Activated T-cell treated with anti-CD3 and anti-CD28 coated beads, Interleukin-2, amount 50 U/mL, for 72 hours (primary cell): Measurements from ENCODE around the gene UQCRC2. TPM values are rescaled to one million over a fixed set of nuclear protein-coding genes. Genes with fewer than 3 reads are reported as not detected.

Source experiments
- ATAC-seq, 2 donors: fragments of 150-1000 bp; cut with Tn5 transposase; replicated peaks in 1 of 2; 2 replicates each; pipeline ENCODE4 v1.10.0; 2021; ENCODE audit warnings: moderate library complexity in 2 of 2, mild to moderate bottlenecking in 1 of 2
- DNase-seq, 2 donors: peaks; one replicate each; pipeline ENCODE4 v3.0.0; 2021 to 2022; ENCODE audit warnings: mixed read lengths in 1 of 2
- H3K27ac Mint-ChIP-seq: one replicate; pipeline ENCODE4 v1.8.0; 2022; ENCODE audit warnings: mild to moderate bottlenecking, moderate library complexity, mixed read lengths
- H3K27me3 Mint-ChIP-seq: one replicate; pipeline ENCODE4 v1.8.0; 2022; ENCODE audit warnings: low read depth, mixed read lengths
- H3K36me3 Mint-ChIP-seq, 2 donors: one replicate each; pipeline ENCODE4 v1.8.0; 2022; ENCODE audit warnings: mixed read lengths in 2 of 2, mild to moderate bottlenecking in 1 of 2; ENCODE audit not compliant: insufficient read depth in 2 of 2
- H3K4me1 Mint-ChIP-seq: one replicate; pipeline ENCODE4 v1.8.0; 2022; ENCODE audit warnings: low read depth, mixed read lengths
- H3K4me3 Mint-ChIP-seq, 2 donors: one replicate each; pipeline ENCODE4 v1.8.0; 2022; ENCODE audit warnings: mild to moderate bottlenecking in 2 of 2, mixed read lengths in 2 of 2, moderate library complexity in 2 of 2
- H3K9me3 Mint-ChIP-seq, 2 donors: one replicate each; pipeline ENCODE4 v1.8.0; 2022; ENCODE audit warnings: mixed read lengths in 2 of 2
- total RNA-seq, 2 donors: library from RNA; stranded (reverse); gene quantifications; one replicate each; pipeline ENCODE4 v1.2.3, GENCODE V29; 2022

The UQCRC2 gene
- total RNA-seq, 2 donors from 2014 or later, result 277 to 309 TPM

DNA sequence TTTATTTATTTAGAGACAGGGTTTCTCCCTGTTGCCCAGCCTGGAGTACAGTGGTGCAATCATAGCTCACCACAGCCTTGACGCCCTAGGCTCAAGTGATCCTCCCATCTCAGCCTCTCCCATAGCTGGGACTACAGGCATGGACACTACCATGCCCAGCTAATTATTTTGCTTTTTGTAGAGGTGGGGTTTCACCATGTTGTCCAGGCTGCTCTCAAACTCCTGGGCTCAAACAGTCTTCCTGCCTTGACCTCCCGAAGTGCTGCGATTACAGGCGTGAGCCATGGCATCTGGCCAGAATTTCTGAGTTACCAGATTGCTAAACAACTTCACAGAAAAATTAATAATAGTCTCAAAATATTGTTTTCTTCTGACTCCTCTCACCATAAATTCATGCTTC lies 76.5 kb downstream of the UQCRC2 start:
- Mint-ChIP-seq H3K36me3 (peaks cover 0 to 3% of the 10 kb centered on the region in 2 donors), H3K9me3 (no peaks in the 10 kb centered on the region), H3K4me1 (peaks cover 25% of the 10 kb centered on the region), H3K4me3 (no peak overlapping the region), H3K27me3 (no peaks in the 10 kb centered on the region), H3K27ac (no peak overlapping the region)
- ATAC-seq (no peak), DNase-seq (no peak)

DNA sequence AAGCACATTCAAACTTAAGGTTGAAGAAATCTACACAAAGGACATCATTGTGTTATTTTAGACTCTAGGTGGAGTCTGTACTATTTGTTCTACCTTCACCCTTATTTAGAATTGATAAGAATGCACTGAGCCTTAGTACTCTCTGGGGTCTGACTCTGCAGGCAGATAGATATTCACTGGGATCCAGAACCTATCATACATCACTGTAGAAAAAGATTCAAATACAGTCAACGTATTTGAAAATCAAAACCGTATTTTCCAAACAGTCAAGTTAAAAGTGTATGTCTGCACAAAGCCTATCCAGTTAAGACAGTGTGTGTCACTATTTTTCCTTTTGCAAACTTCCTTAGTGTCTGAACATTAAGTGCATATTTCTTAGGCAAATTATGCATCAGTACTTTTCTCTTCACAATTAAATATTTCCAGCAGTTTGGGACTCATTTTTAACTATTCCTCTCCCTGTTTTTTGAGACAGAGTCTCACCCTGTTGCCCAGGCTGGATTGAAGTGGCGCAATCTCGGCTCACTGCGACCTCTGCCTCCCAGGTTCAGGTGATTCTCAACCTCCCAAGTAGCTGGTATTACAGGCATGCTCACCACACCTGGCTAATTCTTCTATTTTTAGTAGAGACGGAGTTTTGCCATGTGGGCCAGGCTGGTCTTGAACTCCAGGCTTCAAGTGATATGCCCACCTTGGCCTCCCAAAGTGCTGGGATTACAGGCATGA lies 77.1 kb downstream of the UQCRC2 start:
- H3K4me1 Mint-ChIP-seq, result peaks cover 31% of the 10 kb centered on the region
- H3K27ac Mint-ChIP-seq, result no peak overlapping the region
- DNase-seq (no peak), ATAC-seq (no peak)
- no peak overlapping the region for H3K4me3 Mint-ChIP-seq
- no peaks in the 10 kb centered on the region for H3K27me3 Mint-ChIP-seq
- peaks cover 0 to 3% of the 10 kb centered on the region in 2 donors for H3K36me3 Mint-ChIP-seq
- H3K9me3 Mint-ChIP-seq, result no peaks in the 10 kb centered on the region

DNA sequence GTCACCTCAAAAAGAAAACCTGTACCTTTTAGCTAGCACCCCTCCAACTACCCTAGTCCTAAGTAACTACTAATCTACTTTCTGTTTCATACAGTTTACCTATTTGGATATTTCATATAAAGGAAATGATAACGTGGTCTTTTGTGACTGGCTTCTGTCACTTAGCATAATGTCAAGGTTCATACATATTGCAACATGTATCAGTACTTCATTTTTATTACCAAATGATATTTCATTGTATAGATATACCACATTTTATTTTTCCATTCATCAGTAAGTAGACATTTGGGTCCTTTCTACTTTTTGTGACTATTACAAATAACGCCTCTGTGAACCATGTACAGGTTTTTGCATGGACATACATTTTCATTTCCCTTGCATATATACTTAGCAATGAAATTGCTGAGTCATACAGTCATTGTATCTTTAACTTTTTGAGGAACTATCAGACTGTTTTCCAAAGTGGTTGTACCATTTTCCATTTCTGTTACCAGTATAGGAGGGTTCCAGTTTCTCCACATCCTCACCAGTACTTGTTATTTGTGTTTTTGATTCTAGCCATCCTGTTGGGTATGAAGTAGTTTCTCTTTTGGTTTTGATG lies 78.4 kb downstream of the UQCRC2 start:
- H3K9me3 Mint-ChIP-seq, result no peaks in the 10 kb centered on the region
- peaks cover 0 to 3% of the 10 kb centered on the region in 2 donors for H3K36me3 Mint-ChIP-seq
- H3K27me3 Mint-ChIP-seq, result no peaks in the 10 kb centered on the region
- DNase-seq (no peak), ATAC-seq (no peak)
- peaks cover 33% of the 10 kb centered on the region for H3K4me1 Mint-ChIP-seq
- no peak overlapping the region for H3K27ac Mint-ChIP-seq
- no peak overlapping the region for H3K4me3 Mint-ChIP-seq

Other genes with a start within 250 kb of the UQCRC2 start
- gene NPIPB4, start 95.6 kb upstream of the UQCRC2 start, total RNA-seq, result 100 to 1,000 TPM; 197 to 211 TPM
- gene PDZD9, start 47.8 kb downstream of the UQCRC2 start, total RNA-seq, result not detected
- gene MOSMO, start 54.8 kb downstream of the UQCRC2 start, total RNA-seq, result 10 to 100 TPM; 16.3 to 16.4 TPM
- gene VWA3A, start 139.2 kb downstream of the UQCRC2 start, total RNA-seq, result under 1 TPM; 0.10 to 0.16 TPM
- under 1 TPM in 1 of 2 donors, not detected in 1; 0.19 TPM for gene SDR42E2, start 209.1 kb downstream of the UQCRC2 start, total RNA-seq